ENCODE results near the gene NKIRAS2. TPM values are rescaled to one million over a fixed set of nuclear protein-coding genes. Genes with fewer than 3 reads are reported as not detected.
"Not testable (repeated sequence)": the region's sequence is repeated elsewhere in the genome, so short reads cannot be mapped to it uniquely, and the experiment has no call there.

Gene NKIRAS2
- total RNA-seq, 1 donor from 2014 or later = 30.3 TPM

DNA sequence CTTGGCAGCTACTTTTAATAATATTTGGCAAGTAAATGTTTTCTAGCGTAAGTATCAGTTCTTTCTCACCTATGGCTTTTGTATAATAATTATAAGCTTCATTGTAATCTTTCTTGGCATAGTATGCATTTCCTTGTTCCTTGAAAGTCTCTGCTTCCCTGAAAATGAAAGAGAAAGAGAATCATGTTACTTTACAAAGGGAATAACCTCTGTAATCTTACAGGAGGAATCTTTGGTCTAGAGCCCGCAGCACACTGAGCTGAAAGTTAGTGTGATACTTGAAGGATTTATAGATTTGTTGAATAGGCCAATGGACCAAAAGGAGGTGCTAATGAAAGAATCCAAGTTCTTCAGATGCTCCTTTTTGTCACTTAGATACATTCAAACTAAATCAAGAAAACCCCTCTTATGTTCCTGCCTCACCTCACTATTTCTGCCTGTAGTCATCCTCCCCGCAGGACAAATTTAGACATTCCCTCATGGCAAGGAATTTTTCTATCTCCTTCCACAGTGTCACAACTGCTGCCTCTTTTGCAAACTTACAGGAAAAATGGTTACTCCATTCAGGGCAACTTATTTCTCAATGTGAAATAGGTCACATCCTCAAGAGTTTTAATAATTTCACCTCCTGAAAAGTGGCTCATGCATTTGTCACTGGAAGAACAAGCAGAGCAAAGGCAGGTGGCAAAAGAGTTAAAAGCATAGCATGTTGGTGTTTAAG, 19.3 kb upstream of the NKIRAS2 start:
- peak; percentile 26 for ATAC-seq

- ATAC-seq = no peak
These were observed 18.2 kb upstream of the NKIRAS2 start for GRCh38 chr17:42001729-42002128.

DNA sequence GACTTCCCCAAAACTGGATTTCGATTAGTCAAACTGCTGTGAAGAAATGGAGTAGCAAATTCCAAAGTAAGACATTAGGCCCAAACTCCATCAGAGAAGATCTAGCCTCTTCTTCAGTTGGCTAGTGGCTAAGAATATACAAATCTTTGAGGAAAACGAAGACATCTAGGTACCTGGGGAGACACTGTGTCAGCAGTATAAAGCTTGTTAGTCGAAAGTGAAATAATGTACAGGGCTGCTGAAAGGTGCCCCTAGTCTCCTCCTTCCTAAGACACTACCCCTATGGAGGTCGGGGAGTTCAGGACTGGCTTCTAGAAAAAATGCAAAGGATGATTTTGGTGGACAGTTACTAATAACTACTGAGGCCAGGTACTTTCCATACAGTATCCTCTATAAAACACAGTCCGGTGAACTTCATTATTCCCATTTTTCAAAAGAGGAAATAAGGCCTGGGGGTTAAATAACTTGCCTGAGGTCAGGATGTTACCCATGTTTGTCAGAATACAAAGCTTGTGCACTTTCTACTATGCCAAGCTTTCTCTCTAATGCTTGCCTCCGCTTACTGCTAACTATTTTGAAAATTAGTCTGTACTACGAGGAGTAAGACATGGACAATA, 17.6 kb upstream of the NKIRAS2 start:
- ATAC-seq = no peak

DNA sequence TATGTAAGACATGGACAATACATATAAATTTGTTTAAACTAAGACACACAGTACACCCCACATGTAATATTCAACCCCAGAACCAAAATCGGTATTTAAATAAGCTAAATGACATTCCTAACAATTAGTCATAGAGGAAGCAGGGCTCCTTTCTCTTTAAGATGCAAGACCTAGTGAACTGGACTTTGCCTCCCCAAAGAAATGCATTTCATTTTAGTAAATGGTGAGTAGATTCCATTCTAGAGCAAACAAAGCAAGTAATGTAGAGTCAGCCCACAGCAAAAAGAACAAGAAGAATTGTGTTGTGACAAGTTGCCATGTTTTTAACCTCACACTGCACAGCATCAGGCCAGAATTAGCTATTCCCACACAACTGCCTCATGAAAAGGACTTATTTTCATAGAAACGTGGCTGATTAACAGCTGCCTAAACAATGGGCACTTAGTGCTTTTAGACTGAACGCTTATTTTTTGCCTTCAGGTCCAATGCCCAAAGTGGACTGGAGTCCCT, 17.0 kb upstream of the NKIRAS2 start:
- no peak for ATAC-seq

GRCh38 chr17:42005166-42005565, 14.7 kb upstream of the NKIRAS2 start:
- no peak for ATAC-seq

DNA sequence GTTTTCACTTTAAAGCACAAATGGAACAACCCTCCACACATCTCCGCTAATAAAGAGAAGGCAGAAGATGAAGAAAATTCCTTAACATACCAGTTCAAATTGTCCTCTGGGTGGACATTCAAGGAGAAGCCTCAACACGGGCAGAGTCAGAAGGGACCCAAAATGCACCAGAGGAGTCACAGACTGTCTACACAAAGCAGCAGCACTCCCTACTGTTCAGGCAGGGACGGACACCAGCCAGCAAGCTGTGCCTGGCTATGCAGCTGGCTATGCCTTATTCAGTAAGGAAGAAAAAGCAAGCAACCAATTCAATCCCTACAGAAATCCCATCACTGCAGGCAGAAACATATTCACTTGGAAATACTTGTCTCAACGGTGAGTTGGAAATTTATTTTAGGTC, 10.7 kb upstream of the NKIRAS2 start:
- peak; percentile 80 for ATAC-seq

DNA sequence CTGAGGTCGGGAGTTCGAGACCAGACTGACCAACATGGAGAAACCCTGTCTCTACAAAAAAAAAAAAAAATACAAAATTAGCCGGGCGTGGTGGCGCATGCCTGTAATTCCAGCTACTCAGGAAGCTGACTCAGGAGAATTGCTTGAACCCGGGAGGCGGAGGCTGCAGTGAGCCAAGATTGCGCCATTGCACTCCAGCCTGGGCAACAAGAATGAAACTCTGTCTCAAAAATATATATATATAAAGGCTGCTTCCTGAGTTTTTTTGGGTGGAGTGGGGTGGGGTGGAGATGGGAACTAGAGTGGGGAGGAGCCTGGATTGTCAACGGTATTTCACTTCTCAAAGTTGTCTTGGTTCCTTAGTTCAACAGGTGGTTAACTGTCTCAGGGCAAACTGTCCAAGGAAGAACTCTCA, 9.6 kb upstream of the NKIRAS2 start:
- ATAC-seq = peak; percentile 77

- ATAC-seq = peak; percentile 30
These were observed 8.9 kb upstream of the NKIRAS2 start for GRCh38 chr17:42010898-42011516.

- not testable (repeated sequence) for ATAC-seq
These were observed 7.5 kb upstream of the NKIRAS2 start for GRCh38 chr17:42012363-42012762.

- not testable (repeated sequence) for ATAC-seq
These were observed 6.2 kb upstream of the NKIRAS2 start for GRCh38 chr17:42013740-42014139.

GRCh38 chr17:42016411-42016831, 3.5 kb upstream of the NKIRAS2 start:
- ATAC-seq = no peak

- peak; percentile 86 for ATAC-seq
These were observed 2.7 kb upstream of the NKIRAS2 start, which contains the start of gene DNAJC7 for GRCh38 chr17:42016941-42017865. Gene DNAJC7 (minus strand): TSS chr17:42017439. CDS start chr17:42017416, 23 bp downstream.

DNA sequence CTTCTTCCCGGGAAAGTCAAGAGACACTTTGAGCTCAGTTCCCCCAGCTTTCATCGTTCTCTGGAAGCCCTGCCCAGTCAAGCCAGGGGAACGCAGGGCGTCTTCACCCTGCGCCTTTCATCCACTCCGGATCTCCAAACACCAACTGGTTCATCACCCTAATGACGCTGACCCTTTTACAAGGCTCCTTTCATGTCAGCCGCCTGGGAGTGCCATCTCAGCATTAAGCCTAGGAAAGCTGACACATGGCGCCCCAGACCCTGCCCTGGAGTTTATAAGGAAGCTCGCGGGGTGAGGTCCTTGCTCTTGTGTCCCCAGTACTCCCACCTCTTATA, 2.1 kb upstream of the NKIRAS2 start:
- ATAC-seq = peak; percentile 35

DNA sequence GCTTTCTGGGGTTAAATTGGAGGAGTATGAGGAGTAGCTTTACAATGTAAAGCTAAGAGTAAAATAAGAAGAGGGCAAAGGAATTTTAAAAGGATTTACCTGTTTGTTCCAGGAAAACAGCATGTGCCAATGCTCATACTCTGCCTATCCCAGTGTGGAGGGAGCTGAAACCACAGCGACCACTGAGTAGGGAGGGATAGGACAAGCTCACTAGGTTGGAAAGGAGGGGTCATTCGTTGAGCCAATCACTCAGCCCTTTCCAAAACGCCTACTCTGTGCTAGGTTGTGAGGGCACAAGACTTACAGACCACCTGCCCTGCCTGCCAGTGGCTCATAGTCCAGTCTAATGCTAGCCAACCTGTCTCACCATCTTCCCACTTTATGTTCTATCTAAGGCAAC, 1.6 kb upstream of the NKIRAS2 start:
- ATAC-seq = no peak

DNA sequence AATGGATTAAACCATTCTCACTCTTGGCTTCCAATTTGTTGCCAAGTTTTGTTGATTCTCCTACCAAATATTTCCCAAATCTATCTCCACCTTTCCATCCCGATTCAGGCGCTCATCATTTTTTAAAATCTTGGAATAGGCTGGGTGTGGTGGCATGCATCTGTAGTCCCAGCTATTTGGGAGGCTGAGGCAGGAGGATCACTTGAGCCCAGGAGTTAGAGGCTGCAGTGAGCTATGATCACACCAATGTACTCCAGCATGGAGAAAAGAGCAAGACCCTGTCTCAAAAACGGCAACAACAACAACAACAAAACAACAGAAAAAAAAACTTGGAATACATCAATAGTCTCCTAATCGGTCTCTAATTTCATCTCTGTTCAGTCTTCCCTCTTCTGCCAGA, 902 bp upstream of the NKIRAS2 start:
- ATAC-seq = no peak

DNA sequence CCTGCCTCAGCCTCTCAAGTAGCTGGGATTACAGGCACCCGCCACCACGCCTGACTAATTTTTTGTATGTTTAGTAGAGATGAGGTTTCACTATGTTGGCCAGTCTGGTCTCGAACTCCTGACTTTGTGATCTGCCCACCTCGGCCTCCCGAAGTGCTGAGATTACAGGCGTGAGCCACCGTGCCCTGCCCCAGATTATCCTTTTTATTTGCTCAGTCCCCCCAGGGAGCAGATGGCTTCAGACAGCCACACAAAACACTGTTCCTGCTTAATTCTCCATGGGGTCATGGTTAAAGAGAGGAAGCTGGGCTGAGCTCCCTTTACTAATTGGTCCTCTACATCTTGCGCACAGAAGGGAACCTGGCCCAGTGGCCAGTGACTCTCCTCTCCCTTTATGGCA, 955 bp downstream of the NKIRAS2 start:
- not testable (repeated sequence) for ATAC-seq

- peak; percentile 56 for ATAC-seq
These were observed 3.8 kb downstream of the NKIRAS2 start for GRCh38 chr17:42023524-42024349.

GRCh38 chr17:42025191-42025579, 5.3 kb downstream of the NKIRAS2 start:
- peak; percentile 2 for ATAC-seq

GRCh38 chr17:42025936-42026335, 6.0 kb downstream of the NKIRAS2 start:
- ATAC-seq = no peak

DNA sequence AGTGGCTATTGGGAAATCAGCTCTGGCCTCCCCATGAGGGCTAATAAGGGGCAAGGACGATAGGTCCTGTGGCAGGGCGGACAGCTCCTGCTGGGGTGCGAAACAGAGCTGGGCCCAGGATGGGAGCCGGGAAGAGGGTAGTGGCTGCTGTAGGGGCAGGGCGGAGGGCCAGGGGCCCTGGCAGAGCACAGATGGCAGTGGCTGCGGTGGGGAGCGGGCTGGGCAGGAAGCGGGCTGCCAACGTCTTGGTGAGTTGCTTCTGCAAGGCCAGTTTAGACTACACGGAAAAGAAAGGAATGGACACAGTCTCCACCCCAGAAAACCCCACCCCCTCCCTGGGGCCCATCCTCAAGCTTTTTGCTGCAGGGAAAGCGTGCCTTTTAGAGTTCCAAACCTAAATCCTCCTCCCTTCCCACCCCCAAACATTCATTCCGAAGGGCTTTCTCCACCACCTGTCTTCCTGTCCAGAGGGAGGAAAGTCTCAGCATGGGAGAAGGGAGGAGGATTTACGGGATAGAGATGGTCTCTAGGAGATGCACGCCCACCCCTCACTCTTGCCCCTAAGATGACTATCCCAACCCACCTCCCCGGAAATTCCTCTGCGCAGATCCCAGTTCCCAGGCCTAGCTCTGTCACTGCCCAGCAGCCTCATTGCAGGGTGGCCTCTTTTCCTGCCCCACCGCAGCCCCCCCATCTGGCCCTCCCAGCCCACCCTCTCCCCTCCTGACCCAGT, 7.1 kb downstream of the NKIRAS2 start:
- ATAC-seq = no peak

DNA sequence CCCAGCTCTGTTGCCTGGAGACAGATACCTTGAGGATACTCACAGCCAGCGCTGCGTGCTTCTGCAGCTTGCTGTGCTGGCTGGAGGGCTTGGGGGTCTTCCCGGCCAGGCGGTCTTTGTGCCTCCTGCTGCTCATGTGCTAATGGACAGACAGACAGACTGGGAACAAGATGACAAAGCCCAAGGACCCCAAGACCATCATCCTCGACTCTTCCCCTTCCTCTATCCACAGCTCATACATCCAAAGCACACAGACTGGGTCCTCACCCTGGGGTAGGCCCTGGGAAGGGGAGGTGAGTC, 7.7 kb downstream of the NKIRAS2 start:
- no peak for ATAC-seq

Data from esophagus mucosa (tissue), 1 donor.